GM23338 (cell line): ENCODE measurements around the gene MYO5C. TPM values are rescaled to one million over a fixed set of nuclear protein-coding genes. Genes with fewer than 3 reads are reported as not detected.

Experiments used
- ATAC-seq: fragments of 200-7000 bp; cut with Tn5 transposase; 3 replicates; pipeline ENCODE4 v1.9.1; 2020
- DNase-seq: peaks from one replicate; pipeline ENCODE4 v3.0.0-alpha.2; 2015; ENCODE audit warnings: low spot score
- H2AFZ ChIP-seq: fragments of 200-600 bp; sonication (generic); 2 replicates; pipeline ENCODE4 v1.8.0; 2016; ENCODE audit warnings: antibody characterized with exemption, mild to moderate bottlenecking, moderate library complexity
- H3F3A ChIP-seq: fragments of 200-600 bp; sonication (generic); replicated peaks from 2 replicates; pipeline ENCODE4 v1.8.0; 2017; ENCODE audit warnings: antibody characterized with exemption, mixed run types, low read depth
- H3K27ac ChIP-seq: fragments of 200-600 bp; sonication (generic); 2 replicates; pipeline ENCODE4 v1.6.1; 2016; ENCODE audit warnings: low read depth
- H3K27me3 ChIP-seq: fragments of 200-600 bp; sonication (generic); 2 replicates; pipeline ENCODE4 v1.8.0; 2016; ENCODE audit warnings: mild to moderate bottlenecking, mixed run types, moderate library complexity; ENCODE audit not compliant: insufficient read depth
- H3K36me3 ChIP-seq: fragments of 200-600 bp; sonication (generic); 2 replicates; pipeline ENCODE4 v1.8.0; 2016; ENCODE audit warnings: mild to moderate bottlenecking; ENCODE audit not compliant: insufficient read depth
- H3K4me1 ChIP-seq: fragments of 200-600 bp; sonication (generic); 2 replicates; pipeline ENCODE4 v1.8.0; 2016; ENCODE audit warnings: mild to moderate bottlenecking, moderate library complexity; ENCODE audit not compliant: insufficient read depth
- H3K4me2 ChIP-seq: fragments of 200-600 bp; sonication (generic); 2 replicates; pipeline ENCODE4 v1.7.1; 2017; ENCODE audit warnings: mixed run types
- H3K4me3 ChIP-seq: fragments of 200-600 bp; sonication (generic); 2 replicates; pipeline ENCODE4 v1.6.1; 2016; ENCODE audit warnings: mixed run types
- H3K79me2 ChIP-seq: fragments of 200-600 bp; sonication (generic); replicated peaks from 2 replicates; pipeline ENCODE4 v1.8.0; 2017; ENCODE audit warnings: mild to moderate bottlenecking; ENCODE audit not compliant: insufficient read depth
- H3K9me2 ChIP-seq: fragments of 200-600 bp; sonication (generic); 2 replicates; pipeline ENCODE4 v1.8.0; 2017; ENCODE audit not compliant: insufficient read depth
- H4K20me1 ChIP-seq: fragments of 200-600 bp; sonication (generic); replicated peaks from 2 replicates; pipeline ENCODE4 v1.8.0; 2017; ENCODE audit warnings: mild to moderate bottlenecking; ENCODE audit not compliant: insufficient read depth
- H3K27ac Mint-ChIP-seq: 2 replicates; pipeline ENCODE4 v1.8.0; 2020; ENCODE audit warnings: inconsistent platforms, mild to moderate bottlenecking, moderate library complexity, mixed read lengths
- H3K27me3 Mint-ChIP-seq: 3 replicates; pipeline ENCODE4 v1.8.0; 2022; ENCODE audit warnings: low read depth, mild to moderate bottlenecking, moderate library complexity, mixed read lengths, inconsistent platforms; ENCODE audit not compliant: insufficient read depth, poor library complexity
- H3K36me3 Mint-ChIP-seq: 3 replicates; pipeline ENCODE4 v1.8.0; 2021; ENCODE audit warnings: low read depth, mild to moderate bottlenecking, inconsistent platforms, moderate library complexity, mixed read lengths
- H3K4me1 Mint-ChIP-seq: 3 replicates; pipeline ENCODE4 v1.8.0; 2020; ENCODE audit warnings: mild to moderate bottlenecking, inconsistent platforms, mixed read lengths
- H3K4me3 Mint-ChIP-seq: 3 replicates; pipeline ENCODE4 v1.8.0; 2021; ENCODE audit warnings: moderate library complexity, mild to moderate bottlenecking, inconsistent platforms, mixed read lengths
- H3K9me3 Mint-ChIP-seq: 3 replicates; pipeline ENCODE4 v1.8.0; 2020; ENCODE audit warnings: moderate library complexity, mild to moderate bottlenecking, inconsistent platforms, mixed read lengths
- CREB1 ChIP-seq: fragments of 250-450 bp; sonication (Bioruptor Pico); IDR thresholded peaks from 2 replicates; pipeline ENCODE4 v1.5.0; 2020; ENCODE audit warnings: low read depth, mild to moderate bottlenecking, moderate library complexity
- EZH2 ChIP-seq: fragments of 200-600 bp; sonication (generic); IDR thresholded peaks from one replicate; pipeline ENCODE4 v1.8.0; 2017; ENCODE audit warnings: antibody characterized with exemption, mild to moderate bottlenecking, low read depth; ENCODE audit not compliant: unreplicated experiment
- EZH2phosphoT487 ChIP-seq: fragments of 200-600 bp; sonication (generic); IDR thresholded peaks from one replicate; pipeline ENCODE4 v1.8.1; 2018; ENCODE audit warnings: antibody characterized with exemption; ENCODE audit not compliant: unreplicated experiment
- JUNB ChIP-seq: IDR thresholded peaks from one replicate; pipeline ENCODE4 v1.6.1; 2016; ENCODE audit warnings: antibody characterized with exemption; ENCODE audit not compliant: unreplicated experiment
- NANOG ChIP-seq: IDR thresholded peaks from 2 replicates; pipeline ENCODE4 v1.6.1; 2016; ENCODE audit warnings: antibody characterized with exemption, borderline replicate concordance
- POLR2AphosphoS5 ChIP-seq: IDR thresholded peaks from 2 replicates; pipeline ENCODE4 v1.6.1; 2016; ENCODE audit warnings: antibody characterized with exemption, low read depth
- REST ChIP-seq: IDR thresholded peaks from one replicate; pipeline ENCODE4 v1.6.1; 2018; ENCODE audit warnings: antibody characterized with exemption; ENCODE audit not compliant: unreplicated experiment
- STAT1 ChIP-seq: IDR thresholded peaks from one replicate; pipeline ENCODE4 v1.6.1; 2016; ENCODE audit warnings: antibody characterized with exemption; ENCODE audit not compliant: unreplicated experiment
- ZNF114 ChIP-seq: fragments of 250-450 bp; sonication (Bioruptor Pico); IDR thresholded peaks from 2 replicates; pipeline ENCODE4 v1.5.0; 2020; ENCODE audit warnings: mild to moderate bottlenecking, moderate library complexity
- ZNF331 ChIP-seq: fragments of 250-450 bp; sonication (Bioruptor Pico); IDR thresholded peaks from 2 replicates; pipeline ENCODE4 v1.5.0; 2020; ENCODE audit warnings: low read depth, mild to moderate bottlenecking, moderate library complexity
- ZNF462 ChIP-seq: fragments of 250-450 bp; sonication (Bioruptor Pico); IDR thresholded peaks from 2 replicates; pipeline ENCODE4 v1.5.0; 2020; ENCODE audit warnings: mild to moderate bottlenecking, moderate library complexity
- polyA plus RNA-seq: library from polyadenylated mRNA; unstranded; fragments of >200 nt; fragmentation: Nextera tagmentation; extraction: Ambion mirVana; gene quantifications from 2 replicates; pipeline ENCODE4 v1.2.1, GENCODE V29; 2016
- total RNA-seq: library from RNA; depleted of rRNA; stranded (reverse); fragments of >200 nt; shearing (Covaris generic); gene quantifications from 2 replicates; pipeline ENCODE4 v1.2.3, GENCODE V29; 2014

MYO5C gene
- total and polyA plus RNA-seq, 2 experiments from 2014 or later = 7.9 to 28.8 TPM

GRCh38 chr15:52162876-52163275 lies 132.7 kb downstream of the MYO5C start:
- Histone ChIP-seq H3K4me1 (no peaks in the 10 kb centered on the region), H3K79me2 (peaks cover 25% of the 10 kb centered on the region), H2AFZ (no peak overlapping the region), H3K27ac (0 out of 2 replicates have a peak overlapping the region, but pooled peaks have one; percentile 59), H3K27me3 (no peaks in the 10 kb centered on the region), H4K20me1 (peaks cover 8% of the 10 kb centered on the region), H3K4me2 (no peak overlapping the region), H3K4me3 (no peak overlapping the region), H3K9me2 (0 out of 2 replicates have a peak, but pooled peaks cover 4% of the 10 kb centered on the region), H3K36me3 (no peaks in the 10 kb centered on the region), H3F3A (no peaks in the 10 kb centered on the region)
- H3K4me3 Mint-ChIP-seq = no peak overlapping the region
- no peaks in the 10 kb centered on the region for H3K9me3 Mint-ChIP-seq
- peaks cover 3% of the 10 kb centered on the region for H3K36me3 Mint-ChIP-seq
- ATAC-seq = no peak; the same call in 1 of the 3 replicates
- DNase-seq = no peak
- H3K4me1 Mint-ChIP-seq = peaks cover 18% of the 10 kb centered on the region
- TF ChIP-seq ZNF331 (CRISPR knock-in tag) = no peak
- TF ChIP-seq CREB1 (CRISPR knock-in tag) = no peak
- no peak for TF ChIP-seq EZH2phosphoT487
- TF ChIP-seq EZH2 = no peak
- peaks cover 2% of the 10 kb centered on the region for H3K27me3 Mint-ChIP-seq
- no peak overlapping the region; the same call in 1 of the 2 replicates for H3K27ac Mint-ChIP-seq

GRCh38 chr15:52162260-52162659 lies 133.3 kb downstream of the MYO5C start:
- ATAC-seq (no peak), DNase-seq (no peak)
- Histone ChIP-seq H3F3A (no peaks in the 10 kb centered on the region), H3K27ac (no peak overlapping the region), H3K79me2 (peaks cover 19% of the 10 kb centered on the region), H4K20me1 (peaks cover 8% of the 10 kb centered on the region), H3K36me3 (no peaks in the 10 kb centered on the region), H3K4me3 (no peak overlapping the region), H3K9me2 (0 out of 2 replicates have a peak, but pooled peaks cover 4% of the 10 kb centered on the region), H3K27me3 (no peaks in the 10 kb centered on the region), H2AFZ (no peak overlapping the region), H3K4me2 (no peak overlapping the region), H3K4me1 (no peaks in the 10 kb centered on the region)
- no peak overlapping the region for H3K27ac Mint-ChIP-seq
- H3K4me3 Mint-ChIP-seq = no peak overlapping the region
- H3K36me3 Mint-ChIP-seq = peaks cover 3% of the 10 kb centered on the region
- peaks cover 2% of the 10 kb centered on the region for H3K27me3 Mint-ChIP-seq
- peaks cover 18% of the 10 kb centered on the region for H3K4me1 Mint-ChIP-seq
- TF ChIP-seq EZH2 = no peak
- TF ChIP-seq REST = no peak
- TF ChIP-seq JUNB = no peak
- no peak for TF ChIP-seq ZNF114 (CRISPR knock-in tag)
- no peak for TF ChIP-seq ZNF331 (CRISPR knock-in tag)
- TF ChIP-seq STAT1 = no peak
- TF ChIP-seq ZNF462 = no peak
- TF ChIP-seq POLR2AphosphoS5 = no peak
- TF ChIP-seq NANOG = no peak
- H3K9me3 Mint-ChIP-seq = no peaks in the 10 kb centered on the region
